Kidney epithelial cell (primary cell): ENCODE data around the gene CRCP. TPM values are rescaled to one million over a fixed set of nuclear protein-coding genes. Genes with fewer than 3 reads are reported as not detected.

Source experiments
- DNase-seq: peaks from one replicate; pipeline ENCODE4 v3.0.0-alpha.2; 2010; ENCODE audit warnings: low read depth
- H3K27me3 ChIP-seq: 2 replicates; pipeline ENCODE4 v1.6.0; 2011; ENCODE audit warnings: low read length; ENCODE audit not compliant: control insufficient read depth, insufficient read depth
- H3K36me3 ChIP-seq: 2 replicates; pipeline ENCODE4 v1.5.1; 2011; ENCODE audit warnings: low read length; ENCODE audit not compliant: control insufficient read depth, insufficient read depth
- H3K4me3 ChIP-seq: 2 replicates; pipeline ENCODE4 v1.5.1; 2011; ENCODE audit warnings: low read depth, mild to moderate bottlenecking, control low read depth, low read length
- CTCF ChIP-seq: IDR thresholded peaks from 2 replicates; pipeline ENCODE4 v1.5.1; 2011; ENCODE audit warnings: mild to moderate bottlenecking, moderate library complexity, low read length, control low read depth, inconsistent platforms; ENCODE audit not compliant: insufficient read depth, poor library complexity, severe bottlenecking
- total RNA-seq: library from RNA; depleted of rRNA; stranded (reverse); fragments of >200 nt; gene quantifications from 2 replicates; pipeline ENCODE4 v1.2.3, GENCODE V29; 2015

The CRCP gene
- total RNA-seq, 1 donor from 2014 or later, result 38.5 TPM

- no peaks in the 10 kb centered on the region for H3K27me3 ChIP-seq
- H3K36me3 ChIP-seq, result no peaks in the 10 kb centered on the region
- TF ChIP-seq CTCF, result no peak
- no peak for DNase-seq
- H3K4me3 ChIP-seq, result no peak overlapping the region
These were observed 75.3 kb downstream of the CRCP start for GRCh38 chr7:66189695-66190503.

GRCh38 chr7:66190504-66190857, 75.8 kb downstream of the CRCP start:
- no peak for DNase-seq
- Histone ChIP-seq H3K36me3 (no peaks in the 10 kb centered on the region), H3K4me3 (no peak overlapping the region), H3K27me3 (no peaks in the 10 kb centered on the region)
- no peak for TF ChIP-seq CTCF

GRCh38 chr7:66193146-66193725, 78.6 kb downstream of the CRCP start:
- TF ChIP-seq CTCF, result no peak
- H3K4me3 ChIP-seq, result no peak overlapping the region
- no peaks in the 10 kb centered on the region for H3K27me3 ChIP-seq
- no peak for DNase-seq
- H3K36me3 ChIP-seq, result no peaks in the 10 kb centered on the region

- no peak for DNase-seq
- no peak for TF ChIP-seq CTCF
- Histone ChIP-seq H3K27me3 (no peaks in the 10 kb centered on the region), H3K36me3 (no peaks in the 10 kb centered on the region), H3K4me3 (no peak overlapping the region)
These were observed 83.8 kb downstream of the CRCP start for GRCh38 chr7:66198469-66198868.

- no peak overlapping the region for H3K4me3 ChIP-seq
- H3K36me3 ChIP-seq, result no peaks in the 10 kb centered on the region
- DNase-seq, result no peak
- TF ChIP-seq CTCF, result no peak
- H3K27me3 ChIP-seq, result no peaks in the 10 kb centered on the region
These were observed 84.3 kb downstream of the CRCP start for GRCh38 chr7:66198956-66199355.
